IPS DF 4.7 (cell line): ENCODE data around the gene ITGBL1.

Experiments
- DNase-seq: peaks from one replicate; pipeline ENCODE4 v3.0.0-alpha.2; 2013; ENCODE audit warnings: low spot score; ENCODE audit errors: extremely low read depth

The ITGBL1 gene

DNA sequence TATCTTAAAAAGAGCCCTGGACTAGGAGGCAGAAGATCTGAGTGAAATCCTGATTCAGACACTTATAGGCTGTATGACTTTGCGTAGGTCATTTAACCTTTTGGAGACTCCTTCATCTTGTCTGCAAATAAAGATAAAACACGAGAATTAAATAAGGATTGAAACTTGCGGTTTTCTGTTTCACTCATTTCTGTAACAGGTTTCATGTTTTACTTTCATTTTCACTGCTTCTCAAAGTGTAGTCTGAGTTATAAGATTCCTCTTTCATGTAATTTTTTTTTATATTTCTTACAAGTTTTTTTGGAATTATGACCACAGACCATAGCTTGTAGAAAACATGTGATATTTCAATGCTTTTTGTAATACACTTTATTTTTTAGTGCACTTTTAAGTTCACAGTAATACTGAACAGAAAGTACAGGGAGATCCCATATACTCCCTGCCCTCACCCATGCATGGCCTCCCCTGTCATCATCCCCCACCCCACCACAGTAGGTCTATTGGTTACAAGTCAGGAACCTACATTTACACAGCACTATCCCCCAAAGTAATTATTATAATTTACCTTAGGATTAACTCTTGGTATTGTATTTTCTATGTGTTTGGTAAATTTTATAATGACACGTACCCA lies 174.6 kb downstream of the ITGBL1 start:
- no peak for DNase-seq

DNA sequence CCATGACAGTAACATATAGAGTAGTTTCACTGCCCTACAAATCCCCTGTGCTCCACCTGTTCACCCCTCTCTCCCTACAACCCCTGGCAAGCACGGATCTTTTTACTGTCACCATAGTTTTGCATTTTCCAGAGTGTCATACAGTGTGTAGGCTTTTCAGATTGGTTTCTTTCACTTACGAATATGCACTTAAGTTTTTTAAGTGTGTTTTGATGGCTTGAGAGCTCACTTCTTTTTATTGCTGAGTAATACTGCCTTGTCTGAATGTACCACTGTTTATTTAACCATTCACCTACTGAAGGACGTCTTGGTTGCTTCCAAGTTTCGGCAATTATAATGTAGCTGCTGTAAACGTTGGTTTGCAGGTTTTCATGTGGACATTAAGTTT lies 175.1 kb downstream of the ITGBL1 start:
- DNase-seq: no peak

DNA sequence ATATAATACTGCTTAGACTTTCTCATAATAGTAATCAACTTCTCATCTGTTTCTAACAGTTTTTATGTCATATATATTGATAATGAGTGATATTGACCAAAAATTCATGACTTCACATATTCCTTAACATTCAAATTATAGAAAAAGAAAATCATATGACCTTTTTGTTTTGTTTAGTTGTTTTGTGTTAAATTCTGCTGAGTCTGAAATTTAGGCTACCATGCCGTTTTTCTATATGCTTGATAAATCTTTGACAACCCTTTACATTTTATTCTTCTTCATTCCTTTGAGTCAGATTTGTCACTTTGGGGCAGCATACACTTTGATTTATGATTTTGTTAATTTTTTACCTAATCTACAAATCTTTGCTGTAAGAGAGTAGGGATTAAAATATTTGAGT lies 176.4 kb downstream of the ITGBL1 start:
- no peak for DNase-seq

DNA sequence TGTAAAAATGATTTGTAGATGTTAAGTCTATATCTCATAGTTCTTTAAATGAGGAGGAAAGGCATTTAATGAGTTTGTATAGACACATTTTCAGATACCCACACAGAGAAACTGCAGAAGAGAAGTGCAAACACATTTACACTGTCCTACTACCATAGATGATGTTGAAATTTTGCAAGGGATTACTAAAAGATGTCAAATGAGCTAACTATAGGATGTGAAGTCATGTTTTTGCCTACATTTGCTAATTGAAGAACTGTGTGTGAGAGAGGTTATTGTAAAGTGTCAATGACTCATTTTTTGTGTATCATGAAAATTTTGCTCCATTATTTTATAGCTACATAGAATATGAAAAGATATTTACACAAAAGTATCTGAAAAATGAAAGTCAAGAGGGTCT lies 178.9 kb downstream of the ITGBL1 start:
- no peak for DNase-seq

GRCh38 chr13:101634142-101634541 lies 181.7 kb downstream of the ITGBL1 start:
- DNase-seq: no peak

DNA sequence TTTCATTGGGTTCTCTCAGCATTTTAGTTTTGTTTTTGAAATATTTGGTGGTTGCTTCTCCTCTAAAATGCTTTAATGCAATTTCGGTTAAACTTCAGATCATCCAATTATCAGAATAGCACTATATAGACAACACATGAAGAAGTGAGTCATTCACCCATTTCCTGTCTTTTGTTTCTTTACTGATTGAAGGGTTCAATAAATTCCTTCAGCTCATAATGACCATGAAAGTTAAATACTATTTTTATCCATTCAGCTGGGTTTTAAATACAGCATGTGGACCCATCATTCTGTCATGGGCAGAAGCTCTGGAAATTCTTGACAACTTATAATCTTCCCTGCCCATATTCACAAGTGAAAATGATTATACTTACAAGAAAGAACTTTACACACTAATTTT lies 187.2 kb downstream of the ITGBL1 start:
- no peak for DNase-seq

DNA sequence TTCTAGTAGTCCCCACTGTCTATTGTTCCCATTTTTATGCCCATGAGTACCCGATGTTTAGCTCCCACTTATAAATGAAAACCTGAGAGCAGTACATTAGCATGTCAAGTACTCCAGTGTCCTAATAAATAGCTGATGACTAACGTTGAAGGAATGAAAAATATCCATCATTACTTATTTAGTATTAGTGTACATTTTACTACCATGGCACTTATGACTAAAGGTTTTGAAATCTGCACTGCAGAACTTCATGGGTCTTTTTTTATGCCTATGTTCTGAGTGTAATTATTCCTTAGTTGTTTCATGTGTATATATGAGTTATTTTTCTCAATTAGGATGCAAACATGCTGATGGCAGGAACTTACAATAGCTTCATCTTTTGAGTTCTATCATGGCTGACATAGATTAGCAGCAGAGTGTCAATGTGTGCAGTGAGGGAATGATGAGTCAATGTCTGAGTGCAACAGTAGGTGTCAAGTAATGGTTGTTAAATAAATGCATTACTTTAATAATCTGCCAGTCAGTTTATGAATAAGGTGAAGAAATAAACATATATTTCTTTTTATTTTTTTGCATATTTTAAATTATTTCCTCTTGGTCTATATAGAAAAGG lies 188.4 kb downstream of the ITGBL1 start:
- no peak for DNase-seq

- DNase-seq: no peak
These were observed 193.4 kb downstream of the ITGBL1 start for GRCh38 chr13:101645871-101646270.

GRCh38 chr13:101647760-101648159 lies 195.3 kb downstream of the ITGBL1 start:
- no peak for DNase-seq

GRCh38 chr13:101648766-101649487 lies 196.5 kb downstream of the ITGBL1 start:
- DNase-seq: no peak

DNA sequence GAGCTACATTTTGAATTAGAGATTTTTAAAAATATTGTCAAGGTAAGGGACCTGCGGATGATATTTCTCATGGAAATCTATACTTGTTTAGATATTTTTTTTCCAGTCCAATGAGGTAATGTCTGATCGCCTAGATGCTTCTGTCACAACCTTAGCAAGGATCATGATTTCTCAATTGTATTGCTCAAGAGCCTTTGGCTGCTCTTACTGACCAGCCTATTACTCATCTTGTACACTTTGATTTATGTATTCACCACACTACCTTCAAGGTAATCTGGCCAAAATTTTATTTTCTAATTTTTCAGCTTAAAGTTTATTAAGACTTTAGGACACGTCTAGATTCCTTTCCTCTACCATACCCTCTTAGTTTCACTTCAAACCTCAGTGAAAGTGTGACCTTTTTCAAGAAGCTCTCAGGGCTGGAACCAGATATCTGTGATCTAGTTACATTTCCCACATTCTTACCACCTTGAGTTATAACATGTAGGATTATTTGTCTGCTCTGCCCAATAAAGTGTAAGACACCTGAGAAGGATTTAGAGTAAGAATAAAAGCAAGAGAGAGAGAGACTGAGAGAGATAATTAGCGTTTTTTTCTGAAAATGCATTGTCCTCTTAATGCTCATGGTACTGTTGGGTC lies 197.1 kb downstream of the ITGBL1 start:
- DNase-seq: no peak

GRCh38 chr13:101654883-101655282 lies 202.4 kb downstream of the ITGBL1 start:
- no peak for DNase-seq

GRCh38 chr13:101655435-101655834 lies 203.0 kb downstream of the ITGBL1 start:
- no peak for DNase-seq

DNA sequence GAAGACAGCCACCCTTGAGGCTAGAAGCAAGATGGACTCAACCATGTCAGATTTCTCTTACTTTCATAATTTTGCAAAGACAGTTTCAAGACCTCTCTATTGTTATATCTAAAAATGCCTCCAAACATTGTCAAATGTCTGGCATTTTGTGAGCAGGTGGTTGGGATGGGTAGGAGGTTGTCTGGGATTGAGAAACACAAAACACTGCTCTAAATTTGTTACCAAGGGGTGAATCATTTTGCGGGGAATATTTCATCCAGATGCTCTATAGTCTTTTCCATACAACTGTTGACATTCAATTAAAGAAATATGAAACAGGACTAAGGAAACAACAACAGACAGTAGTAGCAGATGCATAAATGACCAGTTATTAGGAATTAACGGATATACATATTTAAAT lies 208.2 kb downstream of the ITGBL1 start:
- DNase-seq: no peak

DNA sequence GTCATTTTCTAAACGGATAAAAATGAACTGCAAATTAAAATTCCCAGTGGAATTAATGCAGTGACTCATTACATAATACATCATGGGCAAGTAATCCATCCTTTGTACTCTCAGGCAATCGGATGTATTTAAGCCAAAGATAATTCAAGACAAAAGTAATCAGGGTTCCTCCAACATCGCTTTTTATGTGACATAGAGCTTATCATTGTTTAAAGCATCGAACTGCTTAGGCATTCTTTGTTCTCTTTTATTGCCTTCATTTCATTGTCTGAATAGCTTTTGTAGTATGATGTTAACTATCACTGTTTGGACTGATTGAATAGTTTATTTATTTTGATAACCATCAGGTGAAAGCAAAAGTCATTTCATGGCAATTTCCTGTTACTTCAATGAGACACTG lies 209.4 kb downstream of the ITGBL1 start:
- DNase-seq: no peak

DNA sequence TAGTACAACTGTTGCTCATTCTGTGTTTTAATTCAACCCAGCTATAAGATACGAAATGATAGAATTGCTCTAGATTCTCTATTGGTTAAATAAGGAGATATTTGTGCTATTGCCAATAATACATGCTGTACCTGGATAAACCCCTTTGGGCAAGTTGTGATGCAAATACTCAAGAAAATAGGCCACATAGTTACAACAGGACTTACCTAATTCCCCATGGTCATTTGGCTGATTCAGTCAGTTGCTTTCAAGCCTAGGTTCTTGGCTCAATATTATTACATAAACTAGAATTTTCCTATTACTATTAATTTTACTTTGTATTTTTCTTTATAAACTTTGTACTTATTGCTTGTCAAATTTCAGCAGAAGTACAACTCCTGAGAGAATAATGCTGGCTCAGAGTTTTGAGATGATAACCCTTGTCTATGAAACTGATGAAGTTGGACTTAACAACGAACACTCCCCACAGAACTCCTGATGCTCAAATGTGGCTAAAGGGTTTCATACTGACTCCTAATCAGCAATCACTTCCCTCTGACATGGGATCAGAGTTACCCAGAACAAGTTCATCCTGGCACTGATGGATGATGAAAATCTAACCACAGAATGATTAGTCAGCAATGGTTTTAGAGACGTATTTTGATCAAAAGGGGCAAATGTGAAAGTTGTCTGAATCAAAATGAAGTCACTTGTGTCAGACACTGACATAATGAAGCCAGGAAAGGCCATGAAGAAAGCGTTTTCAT lies 221.1 kb downstream of the ITGBL1 start:
- DNase-seq: no peak

DNA sequence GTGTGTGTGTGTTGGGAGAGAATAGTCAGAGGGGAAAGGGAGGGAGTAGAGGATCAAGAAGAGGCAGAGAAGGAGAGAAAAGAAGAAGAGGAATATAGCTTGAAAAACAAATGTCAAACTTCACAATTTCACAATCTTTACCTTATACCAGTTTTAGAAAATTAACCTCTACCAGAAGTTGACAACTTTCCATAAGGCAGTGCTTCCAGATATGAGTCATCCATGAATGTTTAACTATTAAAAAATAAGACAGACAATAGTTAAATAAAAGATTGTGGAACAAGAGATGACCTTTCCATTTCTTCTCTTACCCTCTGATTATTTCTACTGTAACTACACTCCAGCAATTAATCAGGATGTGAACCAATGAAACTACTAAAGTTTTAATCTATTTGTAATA lies 229.4 kb downstream of the ITGBL1 start:
- no peak for DNase-seq

GRCh38 chr13:101686003-101686402 lies 233.5 kb downstream of the ITGBL1 start:
- no peak for DNase-seq

GRCh38 chr13:101690871-101691270 lies 238.4 kb downstream of the ITGBL1 start:
- DNase-seq: no peak

GRCh38 chr13:101691341-101691860 lies 238.9 kb downstream of the ITGBL1 start:
- DNase-seq: no peak

GRCh38 chr13:101695870-101696516 lies 243.5 kb downstream of the ITGBL1 start:
- no peak for DNase-seq
